ENCODE measurements around the gene KY. TPM values are rescaled to one million over a fixed set of nuclear protein-coding genes. Genes with fewer than 3 reads are reported as not detected.

The KY gene
- total RNA-seq, 4 donors from 2014 or later: 4.0 to 5.2 TPM; not detected in 2

GRCh38 chr3:134628884-134629283 is 21.9 kb downstream of the KY start:
- TF ChIP-seq POLR2A (IDR thresholded peaks at IDR 0.05): no peak
- TF ChIP-seq CTCF (IDR thresholded peaks at IDR 0.05): no peak
- Histone ChIP-seq H3K27me3 (no peaks in the 10 kb centered on the region), H3K27ac (no peak overlapping the region), H3K36me3 (no peaks in the 10 kb centered on the region), H3K4me3 (no peak overlapping the region), H3K4me1 (no peaks in the 10 kb centered on the region), H3K9me3 (peaks cover 0 to 4% of the 10 kb centered on the region in 2 donors)
- DNase-seq: no peak
- intact Hi-C loops (cut with DNase I; ENCODE audit: low total_unique reads): no loop called here

- Histone ChIP-seq H3K4me1 (no peaks in the 10 kb centered on the region), H3K4me3 (no peak overlapping the region), H3K36me3 (no peaks in the 10 kb centered on the region), H3K9me3 (peaks cover 0 to 4% of the 10 kb centered on the region in 2 donors), H3K27ac (no peak overlapping the region), H3K27me3 (no peaks in the 10 kb centered on the region)
- TF ChIP-seq POLR2A (IDR thresholded peaks at IDR 0.05) (no peak), CTCF (IDR thresholded peaks at IDR 0.05) (no peak)
- no peak for DNase-seq
- intact Hi-C loops (cut with DNase I; ENCODE audit: low total_unique reads): no loop called here
Measured at GRCh38 chr3:134627831-134628230, 23.0 kb downstream of the KY start.

- H3K4me1 ChIP-seq: no peaks in the 10 kb centered on the region
- H3K4me3 ChIP-seq: no peak overlapping the region
- H3K27ac ChIP-seq: no peak overlapping the region
- no peaks in the 10 kb centered on the region for H3K36me3 ChIP-seq
- H3K9me3 ChIP-seq: peaks cover 0 to 2% of the 10 kb centered on the region in 2 donors
- no peak for DNase-seq
- no peaks in the 10 kb centered on the region for H3K27me3 ChIP-seq
- intact Hi-C loops (cut with DNase I; ENCODE audit: low total_unique reads): no loop called here
- no peak for TF ChIP-seq POLR2A (IDR thresholded peaks at IDR 0.05)
- TF ChIP-seq CTCF (IDR thresholded peaks at IDR 0.05): no peak
Measured at GRCh38 chr3:134625885-134626741, 24.7 kb downstream of the KY start.

GRCh38 chr3:134625462-134625861 is 25.4 kb downstream of the KY start:
- Histone ChIP-seq H3K9me3 (no peaks in the 10 kb centered on the region), H3K4me1 (no peaks in the 10 kb centered on the region), H3K4me3 (no peak overlapping the region), H3K27ac (no peak overlapping the region), H3K36me3 (no peaks in the 10 kb centered on the region), H3K27me3 (no peaks in the 10 kb centered on the region)
- intact Hi-C loops (cut with DNase I; ENCODE audit: low total_unique reads): no loop called here
- no peak for DNase-seq
- no peak for TF ChIP-seq CTCF (IDR thresholded peaks at IDR 0.05)
- TF ChIP-seq POLR2A (IDR thresholded peaks at IDR 0.05): no peak

- Histone ChIP-seq H3K4me3 (no peak overlapping the region), H3K36me3 (no peaks in the 10 kb centered on the region), H3K27me3 (no peaks in the 10 kb centered on the region), H3K4me1 (no peaks in the 10 kb centered on the region), H3K9me3 (no peaks in the 10 kb centered on the region), H3K27ac (no peak overlapping the region)
- intact Hi-C loops (cut with DNase I; ENCODE audit: low total_unique reads): no loop called here
- no peak for TF ChIP-seq POLR2A (IDR thresholded peaks at IDR 0.05)
- TF ChIP-seq CTCF (IDR thresholded peaks at IDR 0.05): no peak
- no peak for DNase-seq
Measured at GRCh38 chr3:134624537-134625287, 26.1 kb downstream of the KY start.
